HL-60 (cell line): ENCODE measurements around the gene RGS6.

Source experiments
- DNase-seq, 2 experiments: peaks; one replicate each; pipeline ENCODE4 v3.0.0-alpha.2; 2010 to 2020; ENCODE audit warnings: low read depth in 1 of 2, low spot score in 1 of 2
- H3K27ac ChIP-seq: fragments of 250-450 bp; sonication (Bioruptor Pico); replicated peaks from 2 replicates; pipeline ENCODE4 v1.5.1; 2020; ENCODE audit warnings: mild to moderate bottlenecking, moderate library complexity
- H3K27me3 ChIP-seq: fragments of 250-450 bp; sonication (Bioruptor Pico); 2 replicates; pipeline ENCODE4 v1.5.1; 2021; ENCODE audit warnings: mild to moderate bottlenecking, moderate library complexity; ENCODE audit not compliant: insufficient read depth, poor library complexity, severe bottlenecking
- H3K4me3 ChIP-seq: replicated peaks from 2 replicates; pipeline ENCODE4 v1.5.1; 2011; ENCODE audit warnings: mild to moderate bottlenecking, control low read depth, low read length; ENCODE audit not compliant: insufficient read depth
- CTCF ChIP-seq: IDR thresholded peaks from one replicate; pipeline ENCODE4 v1.5.1; 2011; ENCODE audit warnings: low read length, control low read depth, inconsistent platforms; ENCODE audit not compliant: insufficient read depth
- GABPA ChIP-seq: IDR thresholded peaks from 2 replicates; pipeline ENCODE4 v1.6.1; 2012; ENCODE audit warnings: low read depth
- POLR2AphosphoS5 ChIP-seq: IDR thresholded peaks from 2 replicates; pipeline ENCODE4 v1.6.1; 2012; ENCODE audit warnings: low read depth
- REST ChIP-seq: IDR thresholded peaks from 2 replicates; pipeline ENCODE4 v1.6.1; 2012; ENCODE audit warnings: low read depth; ENCODE audit not compliant: insufficient replicate concordance
- SPI1 ChIP-seq: IDR thresholded peaks from 2 replicates; pipeline ENCODE4 v1.6.1; 2012; ENCODE audit warnings: low read depth, mild to moderate bottlenecking, borderline replicate concordance

The RGS6 gene

GRCh38 chr14:72567226-72567625 lies 635.0 kb downstream of the RGS6 start:
- no peak overlapping the region for H3K4me3 ChIP-seq
- no peak for DNase-seq
- no peak overlapping the region for H3K27ac ChIP-seq
- no peaks in the 10 kb centered on the region for H3K27me3 ChIP-seq
- TF ChIP-seq REST (no peak), CTCF (no peak), SPI1 (no peak), GABPA (no peak), POLR2AphosphoS5 (no peak)

GRCh38 chr14:72568296-72568992 lies 636.2 kb downstream of the RGS6 start:
- Histone ChIP-seq H3K27me3 (no peaks in the 10 kb centered on the region), H3K27ac (no peak overlapping the region), H3K4me3 (no peak overlapping the region)
- no peak for DNase-seq
- TF ChIP-seq CTCF (no peak), POLR2AphosphoS5 (no peak), GABPA (no peak), REST (no peak), SPI1 (no peak)

- Histone ChIP-seq H3K27ac (no peak overlapping the region), H3K4me3 (no peak overlapping the region), H3K27me3 (no peaks in the 10 kb centered on the region)
- TF ChIP-seq REST (no peak), GABPA (no peak), SPI1 (no peak), CTCF (no peak), POLR2AphosphoS5 (no peak)
- DNase-seq, result no peak
These were observed 641.6 kb downstream of the RGS6 start for GRCh38 chr14:72573725-72574417.
